ENCODE measurements around the gene OSBPL1A. TPM values are rescaled to one million over a fixed set of nuclear protein-coding genes. Genes with fewer than 3 reads are reported as not detected.

Gene OSBPL1A
- total RNA-seq, 1 donor from 2014 or later: 42.9 TPM

GRCh38 chr18:24370120-24370519 is 27.5 kb downstream of the OSBPL1A start:
- Histone ChIP-seq H3K4me1 (no peaks in the 10 kb centered on the region), H3K9me3 (no peaks in the 10 kb centered on the region), H3K36me3 (no peaks in the 10 kb centered on the region), H3K27ac (no peak overlapping the region), H3K27me3 (no peaks in the 10 kb centered on the region), H3K4me3 (no peak overlapping the region)
- TF ChIP-seq, protein P1, sequence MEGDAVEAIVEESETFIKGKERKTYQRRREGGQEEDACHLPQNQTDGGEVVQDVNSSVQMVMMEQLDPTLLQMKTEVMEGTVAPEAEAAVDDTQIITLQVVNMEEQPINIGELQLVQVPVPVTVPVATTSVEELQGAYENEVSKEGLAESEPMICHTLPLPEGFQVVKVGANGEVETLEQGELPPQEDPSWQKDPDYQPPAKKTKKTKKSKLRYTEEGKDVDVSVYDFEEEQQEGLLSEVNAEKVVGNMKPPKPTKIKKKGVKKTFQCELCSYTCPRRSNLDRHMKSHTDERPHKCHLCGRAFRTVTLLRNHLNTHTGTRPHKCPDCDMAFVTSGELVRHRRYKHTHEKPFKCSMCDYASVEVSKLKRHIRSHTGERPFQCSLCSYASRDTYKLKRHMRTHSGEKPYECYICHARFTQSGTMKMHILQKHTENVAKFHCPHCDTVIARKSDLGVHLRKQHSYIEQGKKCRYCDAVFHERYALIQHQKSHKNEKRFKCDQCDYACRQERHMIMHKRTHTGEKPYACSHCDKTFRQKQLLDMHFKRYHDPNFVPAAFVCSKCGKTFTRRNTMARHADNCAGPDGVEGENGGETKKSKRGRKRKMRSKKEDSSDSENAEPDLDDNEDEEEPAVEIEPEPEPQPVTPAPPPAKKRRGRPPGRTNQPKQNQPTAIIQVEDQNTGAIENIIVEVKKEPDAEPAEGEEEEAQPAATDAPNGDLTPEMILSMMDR (IDR thresholded peaks at IDR 0.05): no peak
- DNase-seq (ENCODE audit: low spot score in 2 of 2): no peak
- intact Hi-C loops (cut with DNase I): no loop called here

DNA sequence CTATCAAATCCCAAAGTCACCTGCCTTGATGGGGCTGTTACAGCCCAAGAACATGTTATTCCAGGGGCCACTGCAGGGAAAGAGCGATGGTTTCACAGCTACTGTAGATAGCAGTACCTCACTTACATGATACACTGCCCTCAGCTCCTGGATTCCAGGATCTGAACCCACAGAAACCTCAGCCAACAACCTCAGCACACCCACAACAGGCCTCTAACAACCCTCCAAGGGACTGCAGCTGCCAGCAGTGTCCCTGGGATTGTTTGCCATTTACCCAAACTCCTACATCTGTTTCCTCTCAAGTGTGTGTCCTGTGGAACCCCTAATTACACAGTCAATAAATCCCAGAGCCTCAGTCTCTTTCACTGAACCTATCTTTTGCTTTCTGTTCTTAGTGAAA is 28.2 kb downstream of the OSBPL1A start:
- Histone ChIP-seq H3K9me3 (no peaks in the 10 kb centered on the region), H3K27ac (no peak overlapping the region), H3K4me1 (no peaks in the 10 kb centered on the region), H3K27me3 (no peaks in the 10 kb centered on the region), H3K36me3 (no peaks in the 10 kb centered on the region), H3K4me3 (no peak overlapping the region)
- TF ChIP-seq, protein P1 (IDR thresholded peaks at IDR 0.05): no peak
- intact Hi-C loops (cut with DNase I): no loop called here
- DNase-seq (ENCODE audit: low spot score in 2 of 2): no peak

GRCh38 chr18:24368749-24369148 is 28.9 kb downstream of the OSBPL1A start:
- no peak overlapping the region for H3K4me3 ChIP-seq
- no peaks in the 10 kb centered on the region for H3K27me3 ChIP-seq
- no peaks in the 10 kb centered on the region for H3K9me3 ChIP-seq
- no peaks in the 10 kb centered on the region for H3K4me1 ChIP-seq
- TF ChIP-seq, protein P1 (IDR thresholded peaks at IDR 0.05): no peak
- no peaks in the 10 kb centered on the region for H3K36me3 ChIP-seq
- no peak for DNase-seq (ENCODE audit: low spot score in 2 of 2)
- no peak overlapping the region for H3K27ac ChIP-seq
- intact Hi-C loops (cut with DNase I): no loop called here

DNA sequence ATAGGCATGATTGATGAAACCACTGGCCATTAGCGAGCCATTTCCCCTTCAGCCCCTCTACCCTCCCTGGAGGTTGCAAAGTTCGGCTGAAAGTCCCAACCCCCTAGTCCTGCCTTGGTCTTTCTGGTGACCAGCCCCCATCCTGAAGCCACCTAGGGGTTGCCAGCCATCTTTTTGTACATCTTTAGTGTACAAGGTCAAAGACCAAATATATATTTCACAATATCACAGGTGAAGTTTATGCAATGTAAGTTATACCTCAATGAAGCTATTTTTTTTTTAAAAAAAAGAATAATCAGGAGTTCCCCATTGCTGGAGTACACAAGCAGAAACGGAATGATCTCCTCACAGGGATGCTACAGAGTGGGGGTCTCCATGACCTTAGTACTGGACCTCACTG is 31.3 kb downstream of the OSBPL1A start:
- TF ChIP-seq, protein P1 (IDR thresholded peaks at IDR 0.05): no peak
- H3K4me3 ChIP-seq: no peak overlapping the region
- no peaks in the 10 kb centered on the region for H3K36me3 ChIP-seq
- H3K9me3 ChIP-seq: no peaks in the 10 kb centered on the region
- intact Hi-C loops (cut with DNase I): no loop called here
- H3K4me1 ChIP-seq: no peaks in the 10 kb centered on the region
- no peak for DNase-seq (ENCODE audit: low spot score in 2 of 2)
- H3K27ac ChIP-seq: no peak overlapping the region
- no peaks in the 10 kb centered on the region for H3K27me3 ChIP-seq

DNA sequence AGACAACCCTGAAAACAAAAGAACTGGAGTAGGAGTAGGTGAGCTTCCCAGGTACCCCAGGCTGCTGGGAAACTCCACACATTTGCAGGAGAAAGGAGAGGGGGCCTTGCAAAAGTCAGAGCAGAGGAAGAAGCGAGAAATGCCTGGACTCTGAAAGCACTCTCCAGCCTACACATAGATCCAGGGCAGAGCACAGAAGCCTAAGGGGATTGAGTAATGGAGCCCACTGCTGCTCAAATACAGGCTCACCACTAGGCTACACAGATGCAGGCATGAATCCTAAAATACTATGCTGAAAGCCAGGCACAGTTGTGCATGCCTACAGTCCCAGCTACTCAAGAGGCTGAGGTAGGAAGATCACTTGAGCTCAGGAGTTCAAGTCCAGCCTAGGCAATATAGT is 33.4 kb downstream of the OSBPL1A start:
- intact Hi-C loops (cut with DNase I): loop anchor here (5.0 kb wide), 1 partner anchor 63 kb away; the partner anchor contains the start of gene IMPACT
- TF ChIP-seq, protein P1 (IDR thresholded peaks at IDR 0.05): no peak
- H3K27ac ChIP-seq: no peak overlapping the region

GRCh38 chr18:24362757-24363156 is 34.9 kb downstream of the OSBPL1A start:
- intact Hi-C loops (cut with DNase I): loop anchor here (5.0 kb wide), 1 partner anchor 65 kb away; the partner anchor contains the start of gene IMPACT
- DNase-seq (ENCODE audit: low spot score in 2 of 2): no peak
- Histone ChIP-seq H3K4me1 (no peaks in the 10 kb centered on the region), H3K27ac (no peak overlapping the region), H3K27me3 (no peaks in the 10 kb centered on the region), H3K9me3 (no peaks in the 10 kb centered on the region), H3K4me3 (no peak overlapping the region), H3K36me3 (no peaks in the 10 kb centered on the region)
- TF ChIP-seq, protein P1 (IDR thresholded peaks at IDR 0.05): no peak

More for the DNA sequence above, 33.4 kb downstream of the OSBPL1A start:
- Histone ChIP-seq H3K9me3 (no peaks in the 10 kb centered on the region), H3K4me1 (no peaks in the 10 kb centered on the region), H3K27me3 (no peaks in the 10 kb centered on the region), H3K36me3 (no peaks in the 10 kb centered on the region), H3K4me3 (no peak overlapping the region)
- DNase-seq (ENCODE audit: low spot score in 2 of 2): no peak
